GM10847 (cell line): ENCODE results near the gene STAT4.

ENCODE experiments used
- POLR2A ChIP-seq: IDR thresholded peaks from 2 replicates; pipeline ENCODE4 v1.6.1; 2011; ENCODE audit not compliant: insufficient read length; ENCODE audit errors: extremely low read depth

STAT4 gene

DNA sequence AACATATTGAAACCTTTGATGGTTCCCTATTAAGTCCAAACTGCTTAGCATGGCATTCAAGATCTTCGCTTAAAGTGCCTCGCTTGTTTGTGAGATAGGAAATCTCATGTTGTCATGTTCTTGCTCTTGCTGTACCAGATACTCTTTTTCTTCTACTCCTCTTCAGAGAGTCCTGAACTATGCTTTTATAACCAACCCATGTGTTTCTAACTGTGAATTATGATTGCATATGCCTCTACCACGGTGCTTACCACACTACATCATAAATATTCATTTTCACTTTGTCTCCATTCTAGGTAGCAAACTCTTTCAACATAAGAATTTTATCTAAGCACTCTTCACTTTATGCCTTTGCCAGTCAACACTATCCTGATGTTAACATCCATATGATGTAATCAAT lies 23.6 kb downstream of the STAT4 start:
- no peak for TF ChIP-seq POLR2A

DNA sequence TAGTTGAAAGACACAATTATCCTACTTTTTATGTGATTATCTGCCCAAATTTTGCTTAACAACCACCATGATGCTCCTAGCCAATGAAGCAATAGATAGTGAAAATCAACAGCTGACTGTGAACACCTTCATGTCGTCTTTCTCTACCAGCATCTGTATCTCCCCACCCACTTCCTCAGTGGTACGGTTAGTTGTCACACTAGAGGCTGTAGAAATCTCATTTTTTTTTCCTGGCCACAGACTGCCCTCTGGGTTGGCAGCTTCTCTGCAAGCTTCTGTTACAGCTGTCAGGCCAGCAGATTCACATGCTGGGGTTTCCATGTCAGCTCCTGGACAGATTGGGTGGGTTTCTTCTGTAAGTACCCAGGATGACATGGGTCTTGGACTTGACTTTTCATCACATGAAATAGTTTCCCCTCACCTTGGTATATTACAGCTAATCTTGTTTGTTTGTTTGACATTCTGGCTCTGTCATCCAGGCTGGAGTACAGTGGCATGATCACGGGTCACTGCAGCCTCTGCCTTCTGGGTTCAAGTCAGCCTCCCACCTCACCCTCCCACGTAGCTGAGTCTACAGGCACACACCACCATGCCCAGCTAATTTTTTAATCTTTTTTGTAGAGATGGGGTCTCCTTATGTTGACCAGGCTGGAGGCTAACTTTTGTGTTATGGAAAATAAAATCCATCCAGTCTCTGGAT lies 24.3 kb downstream of the STAT4 start:
- TF ChIP-seq POLR2A: no peak

DNA sequence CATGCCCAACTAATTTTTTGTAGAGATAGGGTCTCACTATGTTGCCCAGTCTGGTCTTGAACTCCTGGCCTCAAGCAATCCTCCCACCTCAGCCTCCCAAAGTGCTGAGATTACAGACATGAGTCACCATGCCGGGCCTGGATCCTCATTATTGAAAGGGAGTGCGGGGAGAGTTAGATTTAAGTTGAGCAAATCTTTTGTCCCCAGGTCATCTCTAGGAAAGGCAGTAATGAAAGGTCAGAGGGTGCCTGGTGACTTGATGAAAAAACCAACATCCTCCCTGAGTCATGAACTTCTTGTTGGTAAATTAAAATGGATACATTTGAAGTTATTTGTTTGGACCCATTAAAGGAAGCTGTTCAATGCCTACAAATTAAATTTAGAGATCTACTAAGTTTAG lies 25.1 kb downstream of the STAT4 start:
- TF ChIP-seq POLR2A: no peak

DNA sequence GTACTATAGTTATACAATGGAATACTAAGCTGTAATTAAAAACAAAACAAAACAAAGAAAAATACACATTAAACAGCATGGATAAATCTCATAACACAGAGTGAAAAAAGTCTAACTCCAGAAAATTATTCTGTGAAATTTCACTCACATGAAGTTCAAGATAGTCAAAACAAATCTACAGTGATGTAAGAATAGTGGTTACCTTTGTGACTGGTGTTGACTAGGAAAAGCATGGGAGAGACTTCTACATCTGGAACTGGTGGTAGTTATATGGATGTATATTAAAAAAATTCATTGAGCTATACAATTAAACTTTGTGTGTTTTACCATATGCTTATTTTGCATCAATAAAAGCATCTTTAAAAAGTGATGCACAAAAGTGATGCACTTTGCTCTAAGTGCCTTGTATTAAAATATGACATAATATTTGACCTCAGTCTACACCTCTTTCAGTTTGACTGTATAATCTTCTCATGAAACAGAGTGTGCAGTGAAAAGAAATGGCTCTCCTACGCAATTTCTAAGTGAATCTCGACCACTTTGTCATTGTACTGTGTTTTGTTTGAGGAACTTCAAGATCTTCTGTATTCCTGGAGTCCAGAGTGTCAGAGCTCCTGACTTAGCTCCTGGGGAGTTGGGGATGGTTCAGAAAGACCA lies 28.0 kb downstream of the STAT4 start:
- no peak for TF ChIP-seq POLR2A

DNA sequence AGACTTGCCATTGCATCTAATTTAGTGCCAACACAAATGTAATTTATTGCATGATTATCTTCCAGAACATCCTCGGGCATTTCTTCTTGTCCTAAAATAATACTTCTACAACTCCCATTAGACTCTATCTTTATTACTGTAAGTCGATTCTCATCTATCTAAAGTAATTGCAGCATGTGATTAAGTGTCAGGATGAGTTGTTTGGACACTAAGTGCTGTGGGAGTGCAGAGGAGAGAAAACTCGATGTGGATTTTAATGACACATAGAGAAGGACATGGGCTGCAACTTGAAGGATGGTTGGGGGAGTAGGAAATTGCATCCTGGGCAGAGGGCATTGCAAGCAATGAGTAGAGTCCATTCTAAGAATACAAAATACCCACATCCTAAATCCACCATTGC lies 33.5 kb downstream of the STAT4 start:
- no peak for TF ChIP-seq POLR2A

DNA sequence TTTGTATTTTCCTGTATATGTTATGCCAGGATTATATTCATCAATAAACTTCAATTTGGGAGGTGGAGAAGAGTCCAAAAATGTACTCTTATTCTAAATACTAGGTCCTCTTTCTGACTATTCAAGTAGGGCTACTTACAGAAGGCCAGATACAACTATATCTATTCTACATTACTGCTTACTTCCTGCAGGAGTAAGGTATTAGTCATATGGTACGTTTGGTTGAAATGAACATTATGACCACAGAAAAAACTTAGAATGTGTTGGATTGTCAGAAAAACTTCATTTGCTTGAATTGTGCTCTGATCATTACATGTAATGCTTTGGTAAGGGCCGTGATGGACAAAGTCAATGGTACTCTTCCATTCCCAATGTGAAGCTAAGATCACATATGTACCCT lies 35.0 kb downstream of the STAT4 start:
- no peak for TF ChIP-seq POLR2A

DNA sequence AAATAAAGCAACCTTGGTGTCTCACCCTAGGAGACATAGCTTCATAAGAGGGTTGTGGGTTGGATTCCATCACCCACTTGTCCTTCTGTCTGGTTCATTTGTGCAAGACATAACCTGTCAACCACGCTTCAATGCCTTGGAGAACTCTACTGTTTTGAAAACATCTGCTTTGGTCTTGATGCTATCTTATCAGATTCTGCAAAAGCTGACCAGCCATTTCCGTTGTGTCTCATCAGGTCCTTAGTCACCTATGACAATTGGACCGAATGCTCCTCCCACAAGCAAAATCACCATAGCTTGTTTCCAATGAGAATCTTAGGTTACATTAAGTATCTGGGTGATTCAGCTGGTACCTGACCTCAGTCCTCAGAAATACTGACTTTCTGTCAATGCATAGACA lies 35.4 kb downstream of the STAT4 start:
- TF ChIP-seq POLR2A: no peak

DNA sequence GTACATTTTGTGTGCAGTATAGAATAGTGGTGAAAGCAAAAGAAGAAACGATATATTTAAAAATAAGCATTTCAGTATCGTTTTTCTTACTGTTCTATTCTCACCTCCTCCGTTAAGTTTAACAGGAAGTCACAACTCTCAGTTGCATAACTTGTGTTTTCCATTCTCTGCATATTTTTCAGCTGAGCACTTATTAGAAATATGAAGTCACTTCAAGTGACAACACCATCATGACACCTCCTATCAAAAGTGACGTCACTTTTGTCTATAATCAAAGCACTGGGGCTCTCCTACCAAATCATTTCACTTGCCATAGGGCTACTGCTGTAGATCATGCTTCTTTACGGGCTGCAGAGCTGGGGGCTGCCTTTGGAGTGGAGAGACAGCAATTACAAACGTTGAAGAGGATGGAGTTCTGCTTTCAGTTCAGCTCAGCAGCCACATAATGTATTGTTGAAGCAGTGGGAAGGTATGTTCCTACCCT lies 36.3 kb downstream of the STAT4 start:
- TF ChIP-seq POLR2A: no peak

DNA sequence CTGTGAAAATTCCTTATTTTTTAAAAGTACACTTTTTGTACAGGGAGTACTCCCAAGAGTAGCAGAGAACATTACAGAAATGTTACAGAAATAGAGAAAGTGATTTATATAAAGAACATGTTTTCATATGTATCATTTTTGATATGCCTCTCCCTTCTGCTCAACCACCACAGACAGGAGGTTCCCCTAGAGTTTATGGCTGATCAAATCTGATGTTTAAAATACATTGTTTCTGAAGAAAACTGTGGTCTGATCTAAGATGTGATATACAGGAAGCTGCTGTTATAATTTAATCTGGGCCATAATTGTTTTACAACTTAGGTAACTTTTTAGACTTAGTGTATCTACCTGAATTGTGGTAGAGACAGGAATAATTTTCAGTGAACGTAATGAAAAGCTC lies 37.0 kb downstream of the STAT4 start:
- no peak for TF ChIP-seq POLR2A

DNA sequence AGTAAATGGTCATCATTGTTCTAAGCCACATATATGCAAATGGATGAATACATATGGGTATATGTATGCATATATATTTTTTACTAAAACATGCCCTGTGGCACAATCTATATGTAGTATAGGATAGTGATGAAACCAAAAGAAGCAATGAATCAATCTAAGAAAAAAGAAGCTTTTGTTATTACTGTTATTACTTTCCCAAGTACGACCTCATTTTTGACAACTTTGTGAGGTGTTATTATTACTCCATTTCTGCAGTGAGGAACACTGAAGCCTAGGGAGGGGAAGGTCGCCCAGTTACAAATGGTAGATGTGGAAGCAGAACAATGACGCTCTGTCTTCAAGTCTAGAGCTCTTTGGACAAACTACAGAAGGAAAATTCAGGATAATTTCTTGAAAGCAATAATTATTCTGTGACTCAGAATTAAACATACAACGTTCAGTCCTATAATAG lies 38.3 kb downstream of the STAT4 start:
- TF ChIP-seq POLR2A: no peak

DNA sequence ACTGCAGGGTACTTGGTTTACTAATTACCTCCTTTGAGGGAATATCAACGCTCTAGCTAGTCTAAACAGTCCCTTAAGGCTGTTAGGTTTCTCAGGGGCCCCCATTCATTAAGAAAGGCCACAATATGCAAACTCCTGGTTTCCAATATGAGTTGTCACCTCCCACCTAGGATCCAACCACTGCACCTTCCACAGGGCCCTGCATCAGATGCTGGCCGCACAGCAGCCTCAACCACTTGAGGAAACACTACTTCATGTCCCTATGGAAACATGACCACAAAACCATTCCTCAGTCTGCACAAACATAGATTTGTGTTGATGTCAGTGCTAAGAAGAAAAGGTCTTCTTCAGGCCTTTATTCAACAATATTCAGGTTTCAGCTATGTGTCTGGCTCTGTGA lies 40.9 kb downstream of the STAT4 start:
- TF ChIP-seq POLR2A: no peak

DNA sequence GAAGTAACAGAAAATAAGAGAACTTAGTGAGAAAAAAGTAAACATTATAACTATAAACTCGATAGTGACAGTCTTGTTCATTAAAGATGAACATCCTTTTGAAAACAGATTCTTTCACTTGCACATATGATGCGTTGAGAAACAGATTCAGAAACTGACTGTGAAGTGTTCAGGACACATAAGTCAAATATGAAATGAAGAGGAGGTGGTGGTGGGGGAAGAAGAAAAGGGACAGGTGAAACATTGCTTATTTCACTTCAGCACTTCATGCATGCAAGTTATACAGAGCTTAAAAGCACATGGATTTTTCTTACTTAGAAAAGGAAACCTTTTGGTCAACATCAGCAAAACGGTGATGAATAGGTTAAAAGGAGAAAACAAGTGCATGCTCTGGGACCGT lies 42.5 kb downstream of the STAT4 start:
- TF ChIP-seq POLR2A: no peak

DNA sequence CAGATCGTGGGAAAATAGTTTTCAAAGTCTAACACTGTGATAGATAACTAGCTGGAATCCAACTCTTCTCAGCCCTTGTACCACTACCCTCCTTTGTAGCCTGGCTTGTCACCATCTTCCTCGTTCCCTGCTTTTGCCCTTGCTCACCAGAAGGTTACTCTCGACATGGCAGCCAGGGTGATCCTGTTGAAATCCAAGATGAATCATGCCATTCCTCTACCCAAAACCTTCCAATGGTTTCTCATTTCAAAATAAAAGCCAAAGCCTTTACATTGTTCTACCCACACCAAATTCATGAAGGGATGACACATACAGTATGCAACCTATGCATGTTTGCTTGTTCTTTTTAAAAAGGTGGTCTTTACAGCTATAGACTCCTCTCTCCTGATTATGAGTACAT lies 45.7 kb downstream of the STAT4 start:
- TF ChIP-seq POLR2A: no peak

DNA sequence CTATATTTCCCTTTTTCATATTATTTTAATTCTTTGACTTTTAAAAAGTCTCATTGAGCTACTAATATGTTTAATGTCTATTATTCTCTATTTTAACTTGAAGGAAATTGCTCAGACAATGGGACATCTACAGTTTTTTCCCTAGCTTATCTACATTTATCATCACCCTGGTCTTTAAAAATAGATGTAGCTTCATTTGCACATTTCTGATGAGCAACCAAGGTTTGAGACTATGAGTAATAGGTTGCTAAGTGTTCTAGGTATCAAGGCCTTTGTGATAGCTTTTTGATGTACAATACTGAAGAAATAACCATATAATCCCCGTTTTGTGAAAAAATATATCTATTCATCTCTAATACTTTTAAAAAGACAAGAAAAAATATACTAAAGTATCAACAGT lies 47.0 kb downstream of the STAT4 start:
- no peak for TF ChIP-seq POLR2A

DNA sequence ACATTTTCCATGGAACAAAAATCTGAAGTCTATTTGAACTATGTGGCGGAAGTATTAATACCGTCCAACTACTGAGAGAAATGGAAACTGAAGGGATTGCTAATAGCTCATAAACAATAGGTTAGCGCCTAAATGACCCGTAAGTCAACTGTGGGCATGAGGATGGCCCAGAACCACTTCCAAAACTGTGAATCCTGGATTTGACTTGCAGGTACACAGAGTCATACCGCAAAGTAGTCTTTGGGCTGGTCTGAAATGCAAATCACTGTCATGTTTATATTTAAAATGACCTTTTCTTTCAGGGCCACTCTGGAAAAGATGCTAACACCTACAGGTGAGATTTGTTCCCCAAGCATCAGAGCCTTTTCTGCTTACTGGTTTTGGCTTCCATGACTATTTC lies 50.6 kb downstream of the STAT4 start:
- no peak for TF ChIP-seq POLR2A

DNA sequence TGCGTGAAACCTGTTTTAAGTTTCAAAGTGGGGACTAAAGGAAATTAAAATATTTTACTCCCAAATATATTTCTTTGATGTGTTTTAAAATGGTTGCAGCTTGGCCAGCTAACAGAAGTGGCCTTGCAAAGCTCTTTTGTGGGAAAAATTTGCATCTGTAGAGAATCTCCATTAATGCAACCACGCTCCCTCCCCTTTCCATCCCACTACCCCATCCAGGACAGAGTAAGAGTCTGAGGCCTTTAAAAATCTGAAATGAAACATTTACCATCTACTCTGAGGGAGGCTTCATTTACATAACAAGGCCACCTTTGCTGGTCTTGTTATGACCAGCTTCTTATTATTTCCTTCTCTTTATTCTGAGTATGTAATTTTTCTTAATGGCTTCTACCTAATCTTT lies 63.5 kb downstream of the STAT4 start:
- TF ChIP-seq POLR2A: no peak

DNA sequence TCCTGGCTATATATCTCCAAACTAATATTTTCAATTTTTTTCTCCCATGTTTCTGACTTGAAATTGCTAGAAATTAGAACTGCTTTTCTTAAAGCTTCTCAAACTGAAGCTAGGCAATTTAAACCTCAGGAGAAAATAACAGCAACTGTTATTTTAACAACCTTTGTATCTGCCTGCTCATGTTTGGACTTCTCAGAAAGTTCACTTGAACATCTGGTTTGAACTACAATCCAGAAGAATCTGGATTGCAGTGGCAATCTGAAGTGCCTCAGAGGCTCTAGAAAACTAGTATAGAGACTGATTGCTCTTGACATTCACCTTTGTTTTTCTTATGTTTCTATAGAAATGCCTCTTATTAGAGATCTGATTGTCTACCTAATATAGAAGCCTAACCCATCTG lies 64.1 kb downstream of the STAT4 start:
- no peak for TF ChIP-seq POLR2A

DNA sequence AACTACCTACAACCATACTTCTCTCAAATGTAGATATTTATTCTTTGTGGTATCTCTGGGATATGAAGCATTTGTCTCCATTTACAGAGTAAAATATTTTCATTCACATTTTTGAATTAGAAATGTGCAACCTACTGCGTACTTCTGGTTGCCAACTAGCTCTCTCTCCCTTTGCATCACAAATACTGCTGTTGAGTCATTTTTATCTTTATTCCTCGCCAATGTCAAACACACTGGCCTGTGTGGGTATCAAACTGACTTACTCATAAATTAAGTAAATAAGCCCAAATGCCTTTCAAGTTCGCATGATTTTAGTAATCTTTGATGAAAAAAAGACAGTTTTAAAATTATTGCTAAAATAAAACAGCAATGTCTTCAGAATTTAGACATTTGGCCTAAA lies 67.3 kb downstream of the STAT4 start:
- no peak for TF ChIP-seq POLR2A

DNA sequence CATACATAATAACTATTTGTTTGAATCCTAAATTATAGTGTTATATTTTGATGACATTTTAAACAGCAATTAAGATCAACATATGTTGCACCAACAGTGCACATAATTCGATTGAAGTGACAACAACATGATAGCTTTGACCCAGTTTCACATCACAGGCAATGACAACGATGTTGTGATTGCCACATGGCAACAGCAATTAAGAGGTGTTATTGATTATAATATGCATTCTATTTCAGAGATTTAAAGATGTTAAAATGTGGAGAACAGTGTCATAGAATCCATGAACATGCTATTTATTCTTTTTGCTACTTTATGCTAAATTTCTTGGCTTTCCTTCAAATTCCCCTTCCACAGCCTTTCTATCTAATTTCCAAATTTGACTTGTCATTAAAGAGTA lies 68.5 kb downstream of the STAT4 start:
- TF ChIP-seq POLR2A: no peak
